Activated CD8-positive, alpha-beta T cell treated with anti-CD3 and anti-CD28 coated beads, Interleukin-2, amount 10 ng/mL, durations not matched to agents 7 days and 5 days (primary cell): ENCODE data around the gene CFAP97. TPM values are rescaled to one million over a fixed set of nuclear protein-coding genes. Genes with fewer than 3 reads are reported as not detected.

Experiments used
- ATAC-seq: fragments of 150-1000 bp; cut with Tn5 transposase; one replicate; pipeline ENCODE4 v1.10.0; 2021; ENCODE audit warnings: moderate library complexity
- CTCF ChIA-PET: fragments of 350-600 bp; sonication (Branson Sonifier 250); formaldehyde crosslinking; loops from one replicate; lab custom pipeline; 2021; ENCODE audit warnings: antibody characterized with exemption; lab: Charles Lee
- POLR2A ChIA-PET: fragments of 350-600 bp; sonication (Branson Sonifier 250); formaldehyde crosslinking; loops from one replicate; lab custom pipeline; 2021; ENCODE audit warnings: antibody characterized with exemption; lab: Charles Lee
- DNase-seq: peaks from one replicate; pipeline ENCODE4 v3.0.0-alpha.2; 2020
- H3K27ac Mint-ChIP-seq: one replicate; pipeline ENCODE4 v1.8.0; 2021; ENCODE audit warnings: mild to moderate bottlenecking, mixed read lengths
- H3K27me3 Mint-ChIP-seq: one replicate; pipeline ENCODE4 v1.8.0; 2021; ENCODE audit warnings: low read depth, mixed read lengths
- H3K36me3 Mint-ChIP-seq: one replicate; pipeline ENCODE4 v1.8.0; 2021; ENCODE audit warnings: low read depth, mixed read lengths
- H3K4me1 Mint-ChIP-seq: one replicate; pipeline ENCODE4 v1.8.0; 2021; ENCODE audit warnings: low read depth, mixed read lengths
- H3K4me3 Mint-ChIP-seq: one replicate; pipeline ENCODE4 v1.8.0; 2021; ENCODE audit warnings: mild to moderate bottlenecking, mixed read lengths
- H3K9me3 Mint-ChIP-seq: one replicate; pipeline ENCODE4 v1.8.0; 2022; ENCODE audit warnings: mixed read lengths; ENCODE audit not compliant: insufficient read depth
- total RNA-seq, 2 experiments: library from RNA; stranded (reverse); gene quantifications; one replicate each; pipeline ENCODE4 v1.2.3, GENCODE V29; 2021

The CFAP97 gene
- total RNA-seq, 2 experiments from 2014 or later: 29.1 to 30.0 TPM

DNA sequence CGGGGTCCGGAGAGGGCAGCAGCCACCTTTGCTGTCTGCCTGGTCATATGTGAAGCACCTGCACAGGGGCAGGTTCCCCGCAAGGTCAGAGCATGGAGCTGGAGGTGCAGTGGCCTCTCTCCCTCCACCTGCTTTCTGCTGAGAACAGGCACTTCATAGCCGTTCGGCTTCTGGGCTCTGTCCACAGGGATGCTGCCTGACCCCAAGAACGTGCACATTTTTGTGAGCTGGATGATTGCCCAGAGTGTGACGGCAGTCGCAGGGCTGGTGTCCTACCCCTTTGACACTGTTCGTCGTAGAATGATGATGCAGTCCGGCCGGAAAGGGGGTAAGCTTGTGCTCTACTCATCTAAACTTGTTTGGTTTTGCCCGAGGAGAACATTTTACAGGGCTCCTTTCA, 58.2 kb downstream of the CFAP97 start:
- Mint-ChIP-seq H3K27ac (no peak overlapping the region), H3K4me1 (peaks cover 10% of the 10 kb centered on the region), H3K9me3 (no peaks in the 10 kb centered on the region), H3K36me3 (no peaks in the 10 kb centered on the region), H3K4me3 (no peak overlapping the region), H3K27me3 (peaks cover 24% of the 10 kb centered on the region)
- ChIA-PET CTCF (interaction anchor here (0.8 to 3.7 kb wide), 3 partner anchors 11 to 106 kb away, joined by 3 to 22 read pairs (median 3); no protein-coding TSS in a partner anchor), POLR2A (no interaction called here)
- DNase-seq: peak; percentile 17
- ATAC-seq: no peak

DNA sequence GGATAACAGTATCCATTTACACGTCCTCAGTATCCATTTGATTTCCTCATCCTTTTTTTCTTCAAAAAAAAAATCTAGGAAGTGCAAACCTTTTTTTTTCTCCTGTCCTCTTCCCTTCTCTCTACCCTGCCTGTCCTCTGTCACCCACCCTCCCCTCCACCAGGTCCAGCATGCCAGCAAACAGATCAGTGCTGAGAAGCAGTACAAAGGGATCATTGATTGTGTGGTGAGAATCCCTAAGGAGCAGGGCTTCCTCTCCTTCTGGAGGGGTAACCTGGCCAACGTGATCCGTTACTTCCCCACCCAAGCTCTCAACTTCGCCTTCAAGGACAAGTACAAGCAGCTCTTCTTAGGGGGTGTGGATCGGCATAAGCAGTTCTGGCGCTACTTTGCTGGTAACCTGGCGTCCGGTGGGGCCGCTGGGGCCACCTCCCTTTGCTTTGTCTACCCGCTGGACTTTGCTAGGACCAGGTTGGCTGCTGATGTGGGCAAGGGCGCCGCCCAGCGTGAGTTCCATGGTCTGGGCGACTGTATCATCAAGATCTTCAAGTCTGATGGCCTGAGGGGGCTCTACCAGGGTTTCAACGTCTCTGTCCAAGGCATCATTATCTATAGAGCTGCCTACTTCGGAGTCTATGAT, 59.1 kb downstream of the CFAP97 start:
- peaks cover 10% of the 10 kb centered on the region for H3K4me1 Mint-ChIP-seq
- H3K4me3 Mint-ChIP-seq: no peak overlapping the region
- peak; percentile 19 for DNase-seq
- ChIA-PET CTCF (interaction anchor here (2.2 to 3.7 kb wide), 2 partner anchors 10 to 40 kb away, joined by 10 to 22 read pairs; no protein-coding TSS in a partner anchor), POLR2A (no interaction called here)
- H3K27me3 Mint-ChIP-seq: peaks cover 25% of the 10 kb centered on the region
- no peak for ATAC-seq
- no peaks in the 10 kb centered on the region for H3K9me3 Mint-ChIP-seq
- no peak overlapping the region for H3K27ac Mint-ChIP-seq
- H3K36me3 Mint-ChIP-seq: no peaks in the 10 kb centered on the region

DNA sequence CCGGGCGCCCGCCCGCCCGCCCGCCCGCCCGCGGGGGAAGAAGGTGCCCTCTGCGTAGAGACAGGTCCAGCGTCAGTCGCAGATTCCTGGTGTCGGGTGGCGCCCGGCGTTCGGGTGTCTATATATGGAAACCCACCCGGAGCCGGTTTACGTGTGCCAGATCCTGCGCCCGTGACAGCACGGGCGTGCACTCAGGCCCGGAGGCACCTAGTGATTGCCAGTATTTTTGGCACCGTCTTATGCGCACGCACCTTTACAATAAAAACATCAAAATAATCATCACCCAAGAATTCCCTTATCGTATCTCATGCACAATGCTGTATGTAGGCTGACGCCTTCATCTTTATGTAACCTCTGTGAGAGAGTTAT, 60.2 kb downstream of the CFAP97 start:
- POLR2A ChIA-PET: interaction anchor here (0.6 kb wide), 1 partner anchor 878 kb away, joined by 4 read pairs; no protein-coding TSS in a partner anchor

GRCh38 chr4:185142912-185143600, 60.7 kb downstream of the CFAP97 start, which contains the start of gene SLC25A4:
Gene SLC25A4 (plus strand): TSS chr4:185143266. CDS start chr4:185143373, 107 bp downstream.
- Mint-ChIP-seq H3K27me3 (peaks cover 34% of the 10 kb centered on the region), H3K9me3 (no peaks in the 10 kb centered on the region), H3K36me3 (no peaks in the 10 kb centered on the region), H3K4me3 (peak within 1 kb of the TSS; percentile 83), H3K4me1 (peaks cover 10% of the 10 kb centered on the region), H3K27ac (no peak within 1 kb of the TSS)
- ChIA-PET POLR2A (interaction anchor here (0.6 kb wide), 1 partner anchor 877 kb away, joined by 4 read pairs; no protein-coding TSS in a partner anchor), CTCF (interaction anchor here (0.8 to 3.7 kb wide), 7 partner anchors 9 to 163 kb away, joined by 3 to 22 read pairs (median 3); no protein-coding TSS in a partner anchor)
- ATAC-seq (peak; percentile 96), DNase-seq (peak; percentile 79)

More for the DNA sequence above, 60.2 kb downstream of the CFAP97 start:
- DNase-seq: peak; percentile 19
- no peak for ATAC-seq
- H3K9me3 Mint-ChIP-seq: no peaks in the 10 kb centered on the region
- peak overlapping the region; percentile 83 for H3K4me3 Mint-ChIP-seq
- no peaks in the 10 kb centered on the region for H3K36me3 Mint-ChIP-seq
- H3K4me1 Mint-ChIP-seq: peaks cover 10% of the 10 kb centered on the region
- no peak overlapping the region for H3K27ac Mint-ChIP-seq
- CTCF ChIA-PET: interaction anchor here (1.2 to 3.7 kb wide), 5 partner anchors 9 to 57 kb away, joined by 3 to 22 read pairs (median 5); no protein-coding TSS in a partner anchor
- peaks cover 32% of the 10 kb centered on the region for H3K27me3 Mint-ChIP-seq

DNA sequence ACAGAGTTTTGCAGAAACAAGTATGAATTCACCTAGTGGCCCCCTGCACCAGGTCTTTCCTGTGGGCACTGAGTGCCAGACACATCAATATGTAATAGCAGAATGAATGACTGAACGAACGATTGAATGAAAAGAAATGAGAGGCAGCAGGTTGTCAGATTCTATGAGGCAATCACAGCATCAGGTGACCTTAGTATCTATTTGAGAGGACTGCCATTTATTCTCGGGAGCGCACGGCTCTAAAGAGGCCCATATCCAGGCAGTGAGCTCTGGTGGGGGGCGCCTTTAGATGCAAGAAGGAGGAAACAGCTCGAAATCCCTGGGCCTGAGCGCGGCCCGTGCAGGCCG, 61.3 kb downstream of the CFAP97 start:
- ChIA-PET POLR2A (no interaction called here), CTCF (interaction anchor here (0.8 to 3.7 kb wide), 10 partner anchors 8 to 163 kb away, joined by 3 to 22 read pairs (median 3); no protein-coding TSS in a partner anchor)
- H3K4me1 Mint-ChIP-seq: peaks cover 10% of the 10 kb centered on the region
- ATAC-seq (no peak), DNase-seq (no peak)
- H3K4me3 Mint-ChIP-seq: peak overlapping the region; percentile 83
- no peaks in the 10 kb centered on the region for H3K36me3 Mint-ChIP-seq
- H3K27me3 Mint-ChIP-seq: peaks cover 34% of the 10 kb centered on the region
- no peaks in the 10 kb centered on the region for H3K9me3 Mint-ChIP-seq
- H3K27ac Mint-ChIP-seq: no peak overlapping the region

GRCh38 chr4:185141777-185142176, 62.0 kb downstream of the CFAP97 start:
- Mint-ChIP-seq H3K9me3 (no peaks in the 10 kb centered on the region), H3K27me3 (peaks cover 34% of the 10 kb centered on the region), H3K36me3 (no peaks in the 10 kb centered on the region), H3K4me1 (peaks cover 10% of the 10 kb centered on the region), H3K27ac (no peak overlapping the region), H3K4me3 (no peak overlapping the region)
- DNase-seq (no peak), ATAC-seq (no peak)
- ChIA-PET POLR2A (no interaction called here), CTCF (interaction anchor here (0.7 to 1.7 kb wide), 4 partner anchors 16 to 42 kb away, joined by 3 to 5 read pairs (median 3); no protein-coding TSS in a partner anchor)

- Mint-ChIP-seq H3K27me3 (peaks cover 30% of the 10 kb centered on the region), H3K4me1 (peaks cover 10% of the 10 kb centered on the region), H3K4me3 (no peak overlapping the region), H3K27ac (no peak overlapping the region), H3K9me3 (no peaks in the 10 kb centered on the region), H3K36me3 (no peaks in the 10 kb centered on the region)
- ATAC-seq: no peak
- no peak for DNase-seq
- POLR2A ChIA-PET: no interaction called here
- CTCF ChIA-PET: interaction anchor here (0.7 to 1.6 kb wide), 2 partner anchors 100 kb away, joined by 3 to 4 read pairs; no protein-coding TSS in a partner anchor
These were observed 64.1 kb downstream of the CFAP97 start for GRCh38 chr4:185139736-185140135.

DNA sequence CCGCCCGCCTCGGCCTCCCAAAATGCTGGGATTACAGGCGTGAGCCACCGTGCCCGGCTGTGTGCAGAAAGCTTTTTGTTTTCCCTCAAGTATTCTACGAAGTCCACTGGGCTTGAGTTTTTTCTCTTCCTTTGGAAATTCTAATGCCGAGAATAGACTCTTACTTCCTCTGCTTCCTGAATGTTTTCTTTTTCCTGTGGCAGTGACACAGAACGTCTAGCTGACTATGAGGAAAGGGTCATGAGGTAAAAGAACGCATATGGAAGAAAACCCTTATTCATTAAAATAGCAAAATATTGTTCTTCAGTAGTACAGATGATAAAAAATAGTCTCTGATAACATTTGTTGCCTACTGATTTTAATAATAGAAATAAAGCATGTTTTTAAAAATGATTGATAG, 65.6 kb downstream of the CFAP97 start:
- no peaks in the 10 kb centered on the region for H3K36me3 Mint-ChIP-seq
- H3K27ac Mint-ChIP-seq: no peak overlapping the region
- no peak overlapping the region for H3K4me3 Mint-ChIP-seq
- no peaks in the 10 kb centered on the region for H3K9me3 Mint-ChIP-seq
- POLR2A ChIA-PET: no interaction called here
- DNase-seq (no peak), ATAC-seq (no peak)
- H3K27me3 Mint-ChIP-seq: peaks cover 21% of the 10 kb centered on the region
- CTCF ChIA-PET: interaction anchor here (1.0 kb wide), 1 partner anchor 14 kb away, joined by 3 read pairs; no protein-coding TSS in a partner anchor
- H3K4me1 Mint-ChIP-seq: peaks cover 5% of the 10 kb centered on the region

DNA sequence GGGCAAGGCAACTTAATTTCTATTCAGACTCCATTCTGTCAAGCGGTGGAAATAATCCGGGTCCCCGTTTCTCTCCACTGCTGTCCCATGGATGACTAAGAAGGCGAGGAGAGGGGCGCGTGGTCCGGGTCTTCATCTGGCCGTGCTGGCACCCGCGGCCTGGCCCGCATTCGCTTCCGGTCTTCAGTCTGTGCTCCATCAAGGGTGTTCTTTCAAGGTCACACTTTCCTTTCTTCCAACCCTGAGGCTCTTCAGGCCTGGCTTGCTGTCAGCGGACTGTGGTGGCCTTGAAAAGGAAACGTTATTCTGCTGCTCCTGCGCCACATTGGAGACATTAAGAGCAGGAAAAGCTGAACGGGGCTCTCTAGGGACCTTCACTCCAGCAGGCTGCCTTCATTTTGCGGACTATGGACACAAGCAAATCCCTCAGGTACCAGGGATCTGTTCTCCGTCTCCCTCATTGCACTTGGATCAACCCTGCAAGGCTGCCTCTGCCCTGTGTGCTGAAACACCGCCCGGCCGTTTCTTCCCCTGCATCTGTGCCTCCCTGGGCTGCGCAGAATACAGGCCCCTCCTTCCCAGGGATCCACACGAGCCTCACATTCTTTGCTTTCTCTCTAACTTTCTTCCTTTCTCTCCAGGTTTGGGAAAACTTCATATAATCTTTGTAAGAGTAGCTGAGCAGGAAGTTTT, 66.4 kb downstream of the CFAP97 start:
- H3K36me3 Mint-ChIP-seq: no peaks in the 10 kb centered on the region
- ATAC-seq (no peak), DNase-seq (no peak)
- CTCF ChIA-PET: interaction anchor here (1.0 to 4.0 kb wide), 2 partner anchors 14 to 97 kb away, joined by 3 to 49 read pairs; no protein-coding TSS in a partner anchor
- H3K27me3 Mint-ChIP-seq: peaks cover 22% of the 10 kb centered on the region
- peaks cover 2% of the 10 kb centered on the region for H3K4me1 Mint-ChIP-seq
- H3K9me3 Mint-ChIP-seq: no peaks in the 10 kb centered on the region
- H3K4me3 Mint-ChIP-seq: no peak overlapping the region
- H3K27ac Mint-ChIP-seq: no peak overlapping the region
- POLR2A ChIA-PET: no interaction called here

DNA sequence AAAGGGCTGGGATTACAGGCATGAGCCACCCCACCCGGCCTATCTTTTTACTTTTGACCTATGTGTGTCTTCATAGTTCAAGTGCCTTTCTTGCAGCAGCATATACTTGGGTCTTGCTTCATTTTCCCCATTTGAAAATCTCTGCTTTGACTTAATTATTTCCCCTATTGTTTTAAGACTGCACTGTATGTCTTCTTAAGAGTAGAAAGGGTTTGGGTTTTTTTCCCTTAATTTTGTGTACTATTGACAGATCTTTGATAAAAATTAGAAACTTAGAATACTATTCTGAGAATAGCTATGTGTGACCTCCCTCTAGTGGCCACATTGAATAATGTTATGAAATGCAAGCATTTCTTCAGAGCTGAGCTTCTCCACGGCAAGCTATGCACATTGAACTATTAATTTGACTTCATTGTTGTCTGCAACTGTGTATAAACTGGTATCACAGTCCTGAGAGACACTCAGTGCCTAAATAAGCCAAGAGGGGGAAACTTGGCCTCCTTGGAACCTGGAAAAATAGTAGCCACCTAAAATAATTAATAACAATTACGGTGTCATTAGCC, 69.4 kb downstream of the CFAP97 start:
- Mint-ChIP-seq H3K36me3 (no peaks in the 10 kb centered on the region), H3K4me1 (no peaks in the 10 kb centered on the region)
- ATAC-seq: peak; percentile 73

More for the DNA sequence above, 69.4 kb downstream of the CFAP97 start:
- Mint-ChIP-seq H3K4me3 (no peak overlapping the region), H3K27me3 (peaks cover 23% of the 10 kb centered on the region), H3K27ac (no peak overlapping the region), H3K9me3 (no peaks in the 10 kb centered on the region)
- DNase-seq: peak; percentile 35
- ChIA-PET POLR2A (no interaction called here), CTCF (interaction anchor here (0.6 to 4.0 kb wide), 31 partner anchors 8 to 517 kb away, joined by 3 to 49 read pairs (median 4); partner anchors contain the start of genes HELT and SLC25A4)
